ENCODE results near the gene MAOA.

MAOA gene

DNA sequence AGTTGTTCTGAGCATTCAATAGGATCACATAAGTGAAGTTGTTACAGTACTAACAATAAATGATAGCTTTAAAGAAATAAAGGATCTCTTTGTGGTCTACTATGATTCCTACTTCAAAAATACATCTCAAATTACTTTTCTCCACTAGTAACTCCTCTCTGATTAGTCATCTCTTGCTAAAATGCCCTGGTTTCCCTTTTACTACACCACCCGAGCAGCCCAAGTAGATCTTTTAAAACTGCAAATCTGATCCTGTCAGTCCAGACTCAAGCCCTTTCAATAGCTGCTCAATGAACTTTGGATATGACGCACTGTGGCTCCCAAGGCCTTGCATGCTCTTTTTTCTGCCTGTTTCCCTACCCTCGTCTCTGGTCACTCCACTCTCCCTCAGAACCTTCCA lies 97.5 kb downstream of the MAOA start:
- no peak for DNase-seq (ENCODE audit: extremely low spot score)
- ChIA-PET CTCF (interaction anchor here (1.0 kb wide), 1 partner anchor 404 kb away, joined by 3 read pairs; no protein-coding TSS in a partner anchor), POLR2A (no interaction called here)
- no peak for TF ChIP-seq LEF1 (IDR thresholded peaks at IDR 0.05; ENCODE audit: borderline replicate concordance)
- no peak for TF ChIP-seq BHLHE40 (IDR thresholded peaks at IDR 0.05; ENCODE audit: borderline replicate concordance)
- TF ChIP-seq FOXM1 (IDR thresholded peaks at IDR 0.05; ENCODE audit: borderline replicate concordance), result no peak
- TF ChIP-seq ARNT (IDR thresholded peaks at IDR 0.05), result no peak
- TF ChIP-seq SUZ12 (IDR thresholded peaks at IDR 0.05), result no peak
- TF ChIP-seq FOXA1 (IDR thresholded peaks at IDR 0.05), result no peak

DNA sequence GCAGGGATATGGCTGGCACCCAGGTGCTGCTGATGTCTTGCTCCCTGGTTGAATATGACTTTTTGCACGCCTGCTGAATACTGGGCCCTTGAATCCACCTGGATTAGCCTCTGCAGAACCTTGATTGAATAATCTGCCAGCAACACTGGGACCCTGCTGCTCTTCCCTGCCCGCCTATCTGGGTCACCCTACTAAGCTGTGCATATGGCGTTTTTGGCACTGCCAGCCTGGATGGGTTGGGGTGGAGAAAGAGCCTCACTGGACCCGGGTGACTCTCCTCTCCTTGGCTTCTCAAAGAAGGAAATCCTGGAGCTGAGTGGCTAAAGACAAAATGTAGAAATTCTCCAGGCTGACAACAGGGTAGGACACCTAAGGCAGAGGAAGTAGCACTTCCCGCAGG lies 100.0 kb downstream of the MAOA start:
- POLR2A ChIA-PET, result no interaction called here
- no peak for DNase-seq (ENCODE audit: extremely low spot score)
- CTCF ChIA-PET, result no interaction called here
- TF ChIP-seq, protein P1, sequence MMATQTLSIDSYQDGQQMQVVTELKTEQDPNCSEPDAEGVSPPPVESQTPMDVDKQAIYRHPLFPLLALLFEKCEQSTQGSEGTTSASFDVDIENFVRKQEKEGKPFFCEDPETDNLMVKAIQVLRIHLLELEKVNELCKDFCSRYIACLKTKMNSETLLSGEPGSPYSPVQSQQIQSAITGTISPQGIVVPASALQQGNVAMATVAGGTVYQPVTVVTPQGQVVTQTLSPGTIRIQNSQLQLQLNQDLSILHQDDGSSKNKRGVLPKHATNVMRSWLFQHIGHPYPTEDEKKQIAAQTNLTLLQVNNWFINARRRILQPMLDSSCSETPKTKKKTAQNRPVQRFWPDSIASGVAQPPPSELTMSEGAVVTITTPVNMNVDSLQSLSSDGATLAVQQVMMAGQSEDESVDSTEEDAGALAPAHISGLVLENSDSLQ (IDR thresholded peaks at IDR 0.05), result no peak
- TF ChIP-seq HDGF (IDR thresholded peaks at IDR 0.05; ENCODE audit: borderline replicate concordance) (no peak), NFRKB (IDR thresholded peaks at IDR 0.05) (no peak), ZNF384 (IDR thresholded peaks at IDR 0.05) (no peak), FOXA1 (IDR thresholded peaks at IDR 0.05) (no peak), SUZ12 (IDR thresholded peaks at IDR 0.05) (no peak), ARNT (IDR thresholded peaks at IDR 0.05) (no peak), LEF1 (IDR thresholded peaks at IDR 0.05; ENCODE audit: borderline replicate concordance) (no peak), SP1 (IDR thresholded peaks at IDR 0.05) (no peak), TARDBP (IDR thresholded peaks at IDR 0.05) (no peak), CTBP1 (IDR thresholded peaks at IDR 0.05; ENCODE audit: borderline replicate concordance) (no peak), FOXM1 (IDR thresholded peaks at IDR 0.05; ENCODE audit: borderline replicate concordance) (no peak), L3MBTL2 (conservative IDR thresholded peaks at IDR 0.05) (no peak), FOXK2 (IDR thresholded peaks at IDR 0.05) (no peak), BHLHE40 (IDR thresholded peaks at IDR 0.05; ENCODE audit: borderline replicate concordance) (no peak), ELF4 (IDR thresholded peaks at IDR 0.05) (no peak)

DNA sequence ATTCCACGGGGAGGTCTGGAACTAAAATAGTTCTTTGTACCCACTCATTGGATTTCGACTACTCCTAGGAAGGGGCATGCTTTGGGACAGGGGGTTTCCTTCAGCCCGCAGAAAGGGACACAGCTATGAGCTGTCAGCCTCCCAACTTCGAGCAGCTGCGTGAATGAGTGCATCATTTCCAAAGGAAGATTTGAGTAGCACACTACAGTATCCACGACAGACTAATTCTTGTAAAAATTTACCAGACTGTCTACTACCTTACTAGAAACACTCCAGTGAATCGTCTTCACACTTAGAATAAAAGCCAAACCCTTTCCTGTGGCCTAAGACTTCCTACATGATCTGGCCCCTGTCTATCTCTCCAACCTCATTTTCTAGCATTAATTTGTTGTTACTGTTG lies 101.9 kb downstream of the MAOA start:
- ChIA-PET CTCF (no interaction called here), POLR2A (no interaction called here)
- DNase-seq (ENCODE audit: extremely low spot score), result no peak
- TF ChIP-seq BHLHE40 (IDR thresholded peaks at IDR 0.05; ENCODE audit: borderline replicate concordance), result no peak
- TF ChIP-seq, protein P1 (IDR thresholded peaks at IDR 0.05), result no peak
- TF ChIP-seq CTBP1 (IDR thresholded peaks at IDR 0.05; ENCODE audit: borderline replicate concordance), result no peak
- TF ChIP-seq LEF1 (IDR thresholded peaks at IDR 0.05; ENCODE audit: borderline replicate concordance), result no peak
- TF ChIP-seq ELF4 (IDR thresholded peaks at IDR 0.05), result no peak
- no peak for TF ChIP-seq SUZ12 (IDR thresholded peaks at IDR 0.05)
- no peak for TF ChIP-seq TARDBP (IDR thresholded peaks at IDR 0.05)
- TF ChIP-seq SP1 (IDR thresholded peaks at IDR 0.05), result no peak
- no peak for TF ChIP-seq L3MBTL2 (conservative IDR thresholded peaks at IDR 0.05)
- no peak for TF ChIP-seq ZNF384 (IDR thresholded peaks at IDR 0.05)
- TF ChIP-seq HDGF (IDR thresholded peaks at IDR 0.05; ENCODE audit: borderline replicate concordance), result no peak
- TF ChIP-seq ARNT (IDR thresholded peaks at IDR 0.05), result no peak

DNA sequence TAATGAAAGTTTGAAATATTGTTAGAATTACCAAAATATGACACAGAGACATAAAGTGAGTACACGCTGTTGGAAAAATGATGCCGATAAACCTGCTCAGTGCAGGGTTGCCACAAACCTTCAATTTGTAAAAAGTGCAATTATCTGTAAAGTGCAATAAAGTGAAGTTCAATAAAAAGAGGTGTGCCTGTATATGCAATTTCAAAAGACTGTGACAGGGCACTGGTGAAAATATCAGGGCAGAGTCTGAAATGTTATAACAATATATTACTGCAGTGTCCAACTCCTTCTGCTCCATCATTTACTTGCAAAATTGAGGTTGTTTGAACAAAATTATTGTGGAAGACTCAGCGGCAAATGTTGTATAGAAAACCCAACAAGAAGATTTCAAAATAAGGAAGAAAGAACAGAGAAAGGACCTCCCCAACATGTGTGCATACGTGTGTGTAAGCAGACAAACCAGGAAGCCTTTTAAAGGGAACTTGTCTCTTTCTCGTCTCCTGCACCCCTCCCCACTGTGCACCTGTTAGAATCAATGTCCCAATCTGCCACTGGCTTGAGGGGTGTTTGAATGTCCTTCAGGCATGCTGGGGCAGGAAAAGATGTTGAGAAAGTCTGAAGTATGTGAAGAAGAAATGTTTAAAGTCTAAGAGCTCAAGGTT lies 130.0 kb downstream of the MAOA start:
- POLR2A ChIA-PET, result no interaction called here
- TF ChIP-seq SP1 (IDR thresholded peaks at IDR 0.05), result no peak
- TF ChIP-seq ELF4 (IDR thresholded peaks at IDR 0.05), result no peak
- CTCF ChIA-PET, result no interaction called here
- DNase-seq (ENCODE audit: extremely low spot score), result no peak

Data from HEK293T (cell line).